HTR-8/SVneo (cell line): ENCODE results near the gene CCL5.

ENCODE experiments used
- DNase-seq: peaks from one replicate; pipeline ENCODE4 v3.0.0; 2011; ENCODE audit warnings: low spot score, mixed read lengths; ENCODE audit not compliant: insufficient read length
- FAIRE-seq: peaks from 2 replicates; lab custom pipeline; 2011; peaks lifted over from hg19 to GRCh38; lab: Jason Lieb, UNC

Gene CCL5

DNA sequence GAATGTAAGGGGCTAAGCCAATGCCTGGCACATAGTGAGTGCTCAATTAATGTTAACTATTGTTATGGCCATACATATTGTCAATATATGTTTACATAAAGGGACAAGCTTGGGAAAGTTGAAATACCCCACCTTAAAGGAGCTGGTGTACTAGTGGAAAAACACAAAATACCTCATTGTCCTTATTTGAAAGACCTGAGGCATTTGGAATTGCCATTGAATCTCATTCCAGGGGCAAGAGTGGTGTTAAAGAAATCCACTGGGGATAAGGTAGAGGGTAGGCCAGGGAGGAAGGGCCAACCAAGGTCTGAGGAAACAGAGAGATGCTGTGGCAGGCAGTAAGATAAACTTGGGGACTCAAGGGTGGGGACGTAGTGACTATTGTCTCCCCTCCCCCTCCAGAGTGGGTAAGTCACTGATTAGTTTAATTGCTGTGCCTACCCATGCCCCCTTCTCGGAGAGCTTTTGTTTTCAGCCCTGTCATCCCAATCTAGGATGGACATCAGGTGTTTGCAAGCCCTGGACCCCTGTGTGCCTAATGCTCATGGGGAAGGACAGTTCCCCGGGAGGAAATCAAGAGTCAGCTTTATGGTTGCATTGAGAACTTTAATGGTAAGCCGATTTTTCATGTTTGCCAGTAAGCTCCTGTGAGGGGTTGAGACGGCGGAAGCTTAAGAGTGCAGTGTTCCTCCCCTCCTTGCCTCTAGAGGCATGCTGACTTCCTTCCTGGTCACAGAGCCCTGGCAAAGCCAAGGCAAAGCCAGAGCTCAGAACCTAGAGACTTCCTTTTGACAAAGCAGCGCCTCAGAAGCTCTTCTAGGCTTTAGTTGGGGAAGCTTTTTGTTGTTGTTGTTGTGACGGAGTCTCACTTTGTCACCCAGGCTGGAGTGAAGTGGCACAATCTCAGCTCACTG lies 9.0 kb downstream of the CCL5 start:
- DNase-seq (no peak), FAIRE-seq (no peak)

DNA sequence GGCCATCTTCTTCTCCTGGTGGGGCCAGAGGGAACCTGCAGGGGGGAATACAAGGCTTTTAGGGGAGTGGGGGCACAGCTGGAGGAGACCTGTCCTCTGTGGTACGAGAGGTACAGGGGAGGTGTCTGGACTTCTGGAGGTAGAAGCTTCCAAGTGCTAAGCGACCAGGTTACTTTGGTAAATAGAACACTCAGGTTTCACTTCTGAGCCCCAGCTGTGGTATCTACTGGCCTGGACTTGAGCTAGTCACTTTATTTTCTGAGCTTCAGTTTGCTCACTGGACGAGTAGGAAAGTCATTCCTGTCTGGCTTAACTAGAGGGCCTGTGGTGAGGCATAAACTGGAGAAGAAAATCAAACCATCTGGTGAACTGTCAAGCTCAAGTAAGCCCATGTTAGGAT lies 11.4 kb downstream of the CCL5 start, which contains the start of gene HEATR9:
TSS of gene HEATR9 (minus strand) at position 155 of the 400 bp plus-strand sequence. CDS start at position 6, 149 bp downstream.
- FAIRE-seq (no peak), DNase-seq (no peak)

GRCh38 chr17:35867574-35867973 lies 12.6 kb downstream of the CCL5 start:
- FAIRE-seq (no peak), DNase-seq (no peak)

DNA sequence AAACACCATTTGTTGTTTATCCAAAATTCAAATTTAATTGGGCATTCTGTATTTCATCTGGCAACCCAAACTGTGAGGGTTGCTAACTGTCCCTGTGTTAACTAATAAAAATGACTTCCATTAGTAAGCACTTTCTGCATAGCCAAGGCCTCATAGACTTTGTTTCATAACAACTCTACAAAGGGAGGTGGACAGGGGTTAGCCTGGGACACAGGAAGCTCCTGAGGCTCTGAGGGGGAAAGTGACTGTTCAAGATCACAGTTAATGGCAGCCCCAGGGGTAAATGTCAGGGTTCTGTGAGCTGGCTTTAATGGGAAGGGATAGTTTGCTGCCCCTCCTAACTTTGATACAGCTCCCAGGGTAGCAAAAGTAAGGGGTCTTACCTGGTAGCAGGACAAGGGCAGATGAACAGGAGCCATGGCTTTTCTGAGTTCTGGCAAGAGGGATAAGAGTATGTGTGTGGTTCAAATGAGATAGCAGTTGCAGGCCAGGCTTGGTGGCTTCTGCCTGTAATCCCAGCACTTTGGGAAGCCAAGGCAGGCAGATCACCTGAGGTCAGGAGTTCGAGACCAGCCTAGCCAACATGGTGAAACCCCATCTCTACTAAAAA lies 13.7 kb downstream of the CCL5 start:
- FAIRE-seq (no peak), DNase-seq (no peak)

DNA sequence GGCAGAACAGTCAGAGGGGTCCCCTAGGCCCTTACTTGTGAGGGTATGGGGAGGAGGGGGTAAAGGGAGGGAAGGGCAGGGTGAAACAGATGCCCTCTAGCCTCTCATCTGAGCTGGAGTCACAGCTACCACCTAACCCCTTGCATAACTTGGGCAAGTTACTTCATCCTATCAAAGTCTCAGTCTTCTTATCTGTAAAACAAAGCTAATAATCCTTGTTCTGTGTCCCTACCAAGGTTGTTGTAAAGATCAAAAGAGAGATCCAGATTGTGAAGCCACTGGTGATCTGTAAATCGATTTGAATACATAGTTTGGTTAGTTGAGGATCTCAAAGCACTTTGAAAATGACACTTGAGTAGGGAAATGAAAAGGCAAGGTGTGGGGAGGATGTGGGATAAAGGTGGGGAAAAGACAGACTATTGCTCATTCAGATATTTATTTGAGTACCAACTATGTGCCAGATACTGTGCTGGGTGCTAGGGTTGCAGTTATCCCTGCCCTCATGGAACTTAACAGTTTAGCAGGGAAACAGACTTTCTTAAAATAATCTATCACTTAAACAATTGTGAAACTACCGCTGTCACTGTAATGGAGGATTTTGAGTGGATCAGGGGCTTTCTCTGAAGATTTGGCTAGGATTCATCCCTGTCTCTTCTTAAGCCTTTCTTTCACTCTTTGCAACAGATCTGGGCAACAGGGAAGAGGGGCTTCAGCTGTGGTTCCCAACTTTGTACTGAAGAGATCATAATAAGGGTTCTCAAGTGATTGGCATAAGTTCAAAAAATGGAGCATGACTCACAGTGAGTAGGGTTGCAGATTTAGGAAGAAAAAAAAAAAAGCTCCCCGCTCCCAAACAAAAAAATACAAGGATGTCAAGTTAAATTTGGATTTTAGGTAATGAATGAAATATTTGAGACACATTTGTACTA lies 14.5 kb downstream of the CCL5 start:
- DNase-seq (no peak), FAIRE-seq (no peak)

- FAIRE-seq (no peak), DNase-seq (no peak)
Measured at GRCh38 chr17:35864853-35865252, 15.3 kb downstream of the CCL5 start.

DNA sequence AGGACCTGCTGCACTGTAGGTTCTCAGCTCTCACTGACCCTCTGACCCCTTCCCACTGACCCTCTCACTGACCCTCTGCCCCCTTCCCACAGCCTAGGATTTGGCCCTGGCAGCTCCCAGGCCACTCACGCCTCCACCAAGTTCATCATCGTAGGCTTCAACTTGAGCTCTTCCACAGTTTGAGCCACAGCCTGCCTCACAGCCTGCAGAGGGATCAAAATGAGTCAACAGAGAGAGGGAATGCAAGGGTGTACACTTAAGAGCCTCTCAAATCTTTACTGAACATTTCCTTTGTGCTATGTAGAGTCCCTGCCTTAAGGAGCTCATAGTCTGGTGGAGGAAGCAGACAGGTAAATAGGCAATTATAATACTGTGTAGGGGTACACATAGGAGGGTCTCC lies 23.6 kb downstream of the CCL5 start:
- no peak for FAIRE-seq
- DNase-seq: no peak

- FAIRE-seq (no peak), DNase-seq (no peak)
Measured at GRCh38 chr17:35855965-35856364, 24.2 kb downstream of the CCL5 start.

DNA sequence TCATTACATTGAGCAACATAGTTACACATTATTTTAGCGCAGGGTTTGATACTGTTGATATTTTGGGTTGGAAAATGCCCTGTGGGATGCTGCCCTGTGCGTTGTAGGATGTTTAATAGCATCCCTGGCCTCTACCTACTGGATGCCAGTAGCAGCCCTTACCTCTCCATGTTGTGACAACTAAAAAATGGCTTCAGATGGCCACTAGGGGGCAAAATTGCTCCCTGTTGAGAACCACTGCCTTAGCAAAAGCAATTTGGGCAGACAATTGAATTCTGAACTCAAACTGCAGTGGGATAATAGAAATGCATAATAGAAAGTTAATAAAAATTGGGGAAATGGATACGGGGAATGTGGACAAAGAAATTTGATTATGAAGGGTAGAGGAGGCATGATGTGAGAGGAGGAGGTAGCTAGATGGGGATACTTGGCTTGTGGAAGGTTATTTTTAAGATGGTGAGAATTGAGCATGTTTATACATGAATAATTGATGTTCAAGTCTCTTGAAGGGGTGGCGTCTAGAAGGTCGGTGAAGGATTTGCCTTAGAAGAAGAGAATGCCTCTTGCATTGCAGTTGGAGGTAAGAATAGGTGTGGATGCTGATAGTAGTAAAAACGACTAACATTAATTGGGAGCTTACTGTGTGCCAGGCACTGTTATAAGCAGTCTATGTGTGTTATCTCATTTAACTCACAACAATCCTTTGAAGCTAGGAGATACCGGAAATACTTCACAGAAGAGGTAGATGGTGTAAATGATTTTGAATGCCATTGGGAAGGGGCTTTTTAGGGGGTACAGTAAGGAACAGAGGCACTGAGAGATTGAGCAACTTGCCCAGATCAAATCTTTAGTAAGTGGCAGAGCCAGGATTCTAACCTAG lies 30.5 kb downstream of the CCL5 start:
- no peak for FAIRE-seq

GRCh38 chr17:35847633-35848373 lies 32.4 kb downstream of the CCL5 start:
- no peak for DNase-seq

More for the DNA sequence above, 30.5 kb downstream of the CCL5 start:
- peak; percentile 62 for DNase-seq

GRCh38 chr17:35847006-35847405 lies 33.2 kb downstream of the CCL5 start:
- FAIRE-seq: no peak

More at GRCh38 chr17:35847633-35848373, 32.4 kb downstream of the CCL5 start:
- FAIRE-seq: no peak

GRCh38 chr17:35846055-35846809 lies 33.9 kb downstream of the CCL5 start:
- FAIRE-seq: no peak
- DNase-seq: no peak

More at GRCh38 chr17:35847006-35847405, 33.2 kb downstream of the CCL5 start:
- no peak for DNase-seq

GRCh38 chr17:35844547-35844946 lies 35.6 kb downstream of the CCL5 start:
- no peak for FAIRE-seq

GRCh38 chr17:35843698-35844097 lies 36.5 kb downstream of the CCL5 start:
- no peak for DNase-seq
- no peak for FAIRE-seq

More at GRCh38 chr17:35844547-35844946, 35.6 kb downstream of the CCL5 start:
- no peak for DNase-seq

DNA sequence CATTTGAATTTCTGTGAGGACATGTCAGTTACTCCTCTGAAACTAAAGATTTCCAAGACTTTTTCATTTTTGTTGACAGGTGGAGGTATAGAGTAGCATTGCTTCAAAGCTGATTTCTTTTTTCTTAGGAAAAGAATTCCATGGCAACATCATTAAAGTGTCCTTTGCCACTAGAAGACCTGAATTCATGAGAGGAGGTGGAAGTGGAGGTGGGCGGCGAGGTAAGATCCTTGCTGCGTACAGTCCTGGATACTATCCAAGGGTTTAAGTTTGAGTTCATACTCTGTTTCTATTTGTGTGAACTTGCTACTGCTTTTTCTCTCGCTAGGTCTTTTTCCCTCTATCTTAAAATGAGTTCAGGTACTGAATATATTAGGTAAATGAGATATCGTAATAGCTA lies 37.9 kb downstream of the CCL5 start:
- DNase-seq: no peak

DNA sequence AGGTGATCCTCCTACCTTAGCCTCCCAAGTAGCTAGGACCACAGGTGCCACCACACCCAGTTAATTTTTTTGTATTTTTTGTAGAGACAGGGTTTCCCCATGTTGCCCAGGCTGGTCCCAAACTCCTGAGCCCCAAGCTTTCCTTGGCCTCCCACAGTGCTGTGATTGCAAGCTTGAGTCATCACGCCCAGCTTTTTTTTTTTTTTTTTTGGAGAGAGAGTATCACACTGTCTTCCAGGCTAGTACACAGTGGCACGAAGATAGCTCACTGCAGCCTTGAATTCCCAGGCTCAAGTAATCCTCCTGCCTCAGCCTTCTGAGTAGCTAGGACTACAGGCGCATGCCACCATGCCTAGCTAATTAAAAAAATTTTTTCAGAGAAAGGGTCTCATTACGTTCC lies 38.7 kb downstream of the CCL5 start:
- no peak for FAIRE-seq
- DNase-seq: no peak

More for the DNA sequence above, 37.9 kb downstream of the CCL5 start:
- FAIRE-seq: no peak

DNA sequence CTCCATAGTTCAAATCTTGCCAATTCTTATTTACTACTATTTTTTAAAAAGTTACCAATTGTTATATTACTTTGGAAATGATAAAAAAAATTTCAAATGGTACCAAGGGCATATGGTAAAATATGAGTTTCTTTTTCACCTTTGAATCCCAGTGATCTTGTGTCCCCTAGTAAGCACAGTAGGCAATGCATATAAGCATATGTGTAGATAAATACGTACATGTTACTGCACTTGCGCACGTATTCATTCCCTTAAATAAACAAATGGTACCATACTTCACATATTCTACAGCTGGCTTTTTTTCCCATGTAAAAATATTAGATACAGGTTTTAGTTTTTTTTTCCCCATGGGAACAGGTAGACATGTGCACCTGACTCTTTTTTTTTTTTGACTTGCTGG lies 39.1 kb downstream of the CCL5 start:
- no peak for FAIRE-seq
- DNase-seq: no peak

DNA sequence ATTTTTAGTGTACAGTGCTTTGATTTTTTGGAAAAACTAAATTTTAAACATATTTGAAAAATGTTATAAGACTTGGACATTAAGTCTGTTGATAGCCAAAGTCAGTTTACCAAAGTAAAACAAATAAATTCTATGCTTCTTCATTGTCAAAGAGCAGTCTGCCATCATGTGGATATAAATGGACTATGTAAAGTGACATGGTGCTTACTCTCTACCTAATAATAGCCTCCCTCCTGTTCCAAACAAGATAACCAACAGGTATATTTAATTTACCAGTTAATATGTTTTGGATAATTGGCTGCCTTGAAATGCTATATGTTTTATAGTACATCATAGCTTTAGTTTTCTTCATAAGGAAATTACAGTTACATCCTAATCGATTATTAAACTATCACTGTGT lies 55.0 kb downstream of the CCL5 start:
- DNase-seq: no peak
- FAIRE-seq: no peak
